ENCODE measurements around the gene WDR90. TPM values are rescaled to one million over a fixed set of nuclear protein-coding genes. Genes with fewer than 3 reads are reported as not detected.

Gene WDR90
- total RNA-seq, 1 experiment from 2014 or later: 47.9 TPM

DNA sequence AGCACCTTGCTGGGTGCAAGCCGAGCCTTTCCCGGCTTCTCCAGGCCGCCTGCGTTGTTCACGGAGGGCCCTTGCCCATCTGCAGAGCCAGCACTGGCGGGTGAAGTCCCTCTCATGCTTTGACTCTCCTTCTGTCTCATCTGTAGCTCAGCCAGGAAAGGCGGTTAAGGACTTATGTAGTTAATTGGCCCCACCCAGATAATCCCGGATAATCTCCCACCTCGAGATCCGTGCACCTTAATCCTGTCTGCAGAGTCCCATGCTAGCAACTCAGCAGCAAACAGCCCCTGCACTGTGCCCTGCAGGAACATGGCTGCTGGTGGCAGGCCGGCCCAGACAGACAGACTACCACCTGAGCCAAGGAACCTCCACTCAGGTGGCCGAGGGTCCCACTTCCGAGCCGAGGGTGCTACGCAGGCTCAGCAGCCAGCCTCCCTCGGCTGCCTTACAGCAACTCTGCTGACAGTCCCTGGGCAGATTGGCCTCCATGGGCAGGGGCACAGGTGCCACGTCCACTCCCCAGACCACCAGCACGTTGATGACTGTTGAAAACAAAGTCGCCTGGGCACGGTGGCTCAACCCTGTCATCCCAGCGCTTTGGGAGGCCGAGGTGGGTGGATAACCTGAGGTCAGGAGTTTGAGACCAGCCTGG, 42.4 kb upstream of the WDR90 start:
- Mint-ChIP-seq H3K9me3 (ENCODE audit: unreplicated experiment) (no peaks in the 10 kb centered on the region), H3K27ac (ENCODE audit: low read depth, unreplicated experiment) (no peak overlapping the region), H3K36me3 (ENCODE audit: insufficient read depth, unreplicated experiment) (peaks cover 17% of the 10 kb centered on the region), H3K4me3 (ENCODE audit: unreplicated experiment) (no peak overlapping the region), H3K4me1 (ENCODE audit: insufficient read depth, unreplicated experiment) (peaks cover 15% of the 10 kb centered on the region), H3K27me3 (ENCODE audit: insufficient read depth, unreplicated experiment) (no peaks in the 10 kb centered on the region)
- no peak for TF ChIP-seq CTCF (IDR thresholded peaks at IDR 0.05; ENCODE audit: unreplicated experiment)
- intact Hi-C loops (cut with micrococcal nuclease): no loop called here
- no peak for DNase-seq (ENCODE audit: unreplicated experiment)
- CTCF ChIA-PET: interaction anchor here (0.5 kb wide), 1 partner anchor 35 kb away, joined by 3 read pairs; no protein-coding TSS in a partner anchor
- BruUV-seq (replicated peaks): no TSS peak
- POLR2A ChIA-PET: interaction anchor here (1.9 kb wide), 1 partner anchor 15 kb away, joined by 4 read pairs; no protein-coding TSS in a partner anchor

GRCh38 chr16:608019-608418, 41.1 kb upstream of the WDR90 start:
- Mint-ChIP-seq H3K4me3 (ENCODE audit: unreplicated experiment) (no peak overlapping the region), H3K27ac (ENCODE audit: low read depth, unreplicated experiment) (no peak overlapping the region), H3K27me3 (ENCODE audit: insufficient read depth, unreplicated experiment) (no peaks in the 10 kb centered on the region), H3K4me1 (ENCODE audit: insufficient read depth, unreplicated experiment) (peaks cover 15% of the 10 kb centered on the region), H3K9me3 (ENCODE audit: unreplicated experiment) (no peaks in the 10 kb centered on the region), H3K36me3 (ENCODE audit: insufficient read depth, unreplicated experiment) (peaks cover 10% of the 10 kb centered on the region)
- ChIA-PET CTCF (interaction anchor here (0.6 kb wide), 1 partner anchor 184 kb away, joined by 3 read pairs; no protein-coding TSS in a partner anchor), POLR2A (interaction anchor here (1.9 kb wide), 1 partner anchor 14 kb away, joined by 4 read pairs; no protein-coding TSS in a partner anchor)
- intact Hi-C loops (cut with micrococcal nuclease): no loop called here
- BruUV-seq (replicated peaks): no TSS peak
- no peak for DNase-seq (ENCODE audit: unreplicated experiment)
- TF ChIP-seq CTCF (IDR thresholded peaks at IDR 0.05; ENCODE audit: unreplicated experiment): no peak

- Mint-ChIP-seq H3K9me3 (ENCODE audit: unreplicated experiment) (no peaks in the 10 kb centered on the region), H3K27me3 (ENCODE audit: insufficient read depth, unreplicated experiment) (no peaks in the 10 kb centered on the region), H3K36me3 (ENCODE audit: insufficient read depth, unreplicated experiment) (peaks cover 6% of the 10 kb centered on the region), H3K27ac (ENCODE audit: low read depth, unreplicated experiment) (no peak overlapping the region), H3K4me3 (ENCODE audit: unreplicated experiment) (no peak overlapping the region), H3K4me1 (ENCODE audit: insufficient read depth, unreplicated experiment) (peaks cover 15% of the 10 kb centered on the region)
- DNase-seq (ENCODE audit: unreplicated experiment): no peak
- ChIA-PET POLR2A (interaction anchor here (1.5 to 2.4 kb wide), 2 partner anchors 13 to 18 kb away, joined by 5 to 7 read pairs; no protein-coding TSS in a partner anchor), CTCF (interaction anchor here (0.7 to 1.4 kb wide), 3 partner anchors 13 to 222 kb away, joined by 3 to 4 read pairs (median 4); no protein-coding TSS in a partner anchor)
- TF ChIP-seq CTCF (IDR thresholded peaks at IDR 0.05; ENCODE audit: unreplicated experiment): no peak
- no TSS peak for BruUV-seq (replicated peaks)
- intact Hi-C loops (cut with micrococcal nuclease): no loop called here
Observed at GRCh38 chr16:609316-609715, 39.8 kb upstream of the WDR90 start.

DNA sequence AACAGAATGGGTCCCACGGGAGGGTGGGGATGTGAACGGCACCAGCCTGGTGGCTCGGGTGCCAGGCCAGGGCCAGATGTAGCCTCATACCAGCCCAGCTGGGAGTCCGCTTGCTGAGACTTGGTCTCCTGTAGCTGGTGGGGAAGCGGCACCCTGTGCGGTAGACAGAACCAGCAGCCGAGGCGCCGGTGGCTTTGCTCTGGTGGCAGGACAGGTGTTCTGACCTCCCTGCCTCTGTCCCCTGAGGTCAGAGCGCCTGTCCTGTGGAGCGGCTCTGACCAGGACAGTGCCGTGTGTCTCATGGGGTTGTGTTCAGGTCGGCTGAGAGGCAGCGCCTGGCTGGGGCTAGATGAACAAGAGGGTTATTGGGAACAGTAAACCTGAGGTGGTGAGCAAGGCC, 39.2 kb upstream of the WDR90 start:
- TF ChIP-seq CTCF (IDR thresholded peaks at IDR 0.05; ENCODE audit: unreplicated experiment): no peak
- BruUV-seq (replicated peaks): no TSS peak
- Mint-ChIP-seq H3K4me3 (ENCODE audit: unreplicated experiment) (no peak overlapping the region), H3K27me3 (ENCODE audit: insufficient read depth, unreplicated experiment) (no peaks in the 10 kb centered on the region), H3K9me3 (ENCODE audit: unreplicated experiment) (no peaks in the 10 kb centered on the region), H3K4me1 (ENCODE audit: insufficient read depth, unreplicated experiment) (peaks cover 15% of the 10 kb centered on the region), H3K27ac (ENCODE audit: low read depth, unreplicated experiment) (no peak overlapping the region), H3K36me3 (ENCODE audit: insufficient read depth, unreplicated experiment) (peaks cover 11% of the 10 kb centered on the region)
- POLR2A ChIA-PET: interaction anchor here (0.6 to 2.4 kb wide), 4 partner anchors 10 to 33 kb away, joined by 3 to 7 read pairs (median 4); no protein-coding TSS in a partner anchor
- CTCF ChIA-PET: interaction anchor here (1.0 to 1.4 kb wide), 3 partner anchors 14 to 18 kb away, joined by 3 to 4 read pairs (median 4); no protein-coding TSS in a partner anchor
- no peak for DNase-seq (ENCODE audit: unreplicated experiment)
- intact Hi-C loops (cut with micrococcal nuclease): no loop called here
